HFF-Myc (cell line): ENCODE measurements around the gene ASB11.

ENCODE experiments used
- DNase-seq: peaks from one replicate; pipeline ENCODE4 v3.0.0-alpha.2; 2011; ENCODE audit warnings: low read depth; ENCODE audit errors: extremely low read depth
- H3K4me3 ChIP-seq: replicated peaks from 2 replicates; pipeline ENCODE4 v1.5.1; 2011; ENCODE audit warnings: low read depth, mild to moderate bottlenecking, control low read depth, low read length
- CTCF ChIP-seq: IDR thresholded peaks from 2 replicates; pipeline ENCODE4 v1.5.1; 2012; ENCODE audit warnings: mild to moderate bottlenecking, low read depth, low read length, control low read depth; ENCODE audit errors: missing control alignments

The ASB11 gene

GRCh38 chrX:15269120-15269519 is 46.3 kb downstream of the ASB11 start:
- no peak for DNase-seq
- H3K4me3 ChIP-seq = no peak overlapping the region
- no peak for TF ChIP-seq CTCF

GRCh38 chrX:15254852-15255251 is 60.6 kb downstream of the ASB11 start:
- DNase-seq = no peak
- H3K4me3 ChIP-seq = no peak overlapping the region

GRCh38 chrX:15245896-15246295 is 69.5 kb downstream of the ASB11 start:
- H3K4me3 ChIP-seq = no peak overlapping the region
- no peak for DNase-seq
- no peak for TF ChIP-seq CTCF

More at GRCh38 chrX:15254852-15255251, 60.6 kb downstream of the ASB11 start:
- no peak for TF ChIP-seq CTCF

- no peak overlapping the region for H3K4me3 ChIP-seq
- TF ChIP-seq CTCF = no peak
- DNase-seq = no peak
Measured at GRCh38 chrX:15244421-15244820, 71.0 kb downstream of the ASB11 start.

GRCh38 chrX:15242899-15243555 is 72.4 kb downstream of the ASB11 start:
- H3K4me3 ChIP-seq = no peak overlapping the region
- peak; percentile 7 for DNase-seq
- TF ChIP-seq CTCF = peak; percentile 46

GRCh38 chrX:15241301-15241700 is 74.1 kb downstream of the ASB11 start:
- H3K4me3 ChIP-seq = no peak overlapping the region
- no peak for DNase-seq
- no peak for TF ChIP-seq CTCF

GRCh38 chrX:15240414-15240813 is 75.0 kb downstream of the ASB11 start:
- TF ChIP-seq CTCF = no peak
- DNase-seq = no peak
- no peak overlapping the region for H3K4me3 ChIP-seq
